T1000 (cell line): ENCODE data around the gene CFAP100.

Experiments
- DNase-seq: peaks from one replicate; lab custom pipeline; 2025; ENCODE audit warnings: mixed read lengths; lab: John Stamatoyannopoulos, UW

CFAP100 gene

GRCh38 chr3:126394179-126394976 is at the start of gene CFAP100:
Gene CFAP100 (plus strand): TSS chr3:126394909. CDS start chr3:126396001, 1,092 bp downstream.
- no peak for DNase-seq

DNA sequence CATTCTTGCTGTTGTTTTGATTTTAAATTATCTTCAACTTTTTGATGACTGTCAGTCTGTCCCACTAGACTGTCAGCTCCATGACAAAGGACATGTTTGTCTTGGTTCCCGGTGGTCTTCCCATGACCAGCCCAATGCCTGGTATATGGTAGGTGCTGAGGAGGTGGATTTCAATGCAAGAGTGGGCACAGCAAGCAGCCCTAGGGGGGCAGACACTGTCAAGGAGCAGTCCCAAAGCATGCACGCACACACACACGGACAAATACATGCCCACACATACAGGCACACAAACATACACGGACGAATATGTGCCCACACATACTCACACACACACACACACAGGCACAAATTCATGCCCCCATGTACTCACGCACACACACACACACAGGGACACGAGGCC is 49.5 kb upstream of the CFAP100 start:
- no peak for DNase-seq

DNA sequence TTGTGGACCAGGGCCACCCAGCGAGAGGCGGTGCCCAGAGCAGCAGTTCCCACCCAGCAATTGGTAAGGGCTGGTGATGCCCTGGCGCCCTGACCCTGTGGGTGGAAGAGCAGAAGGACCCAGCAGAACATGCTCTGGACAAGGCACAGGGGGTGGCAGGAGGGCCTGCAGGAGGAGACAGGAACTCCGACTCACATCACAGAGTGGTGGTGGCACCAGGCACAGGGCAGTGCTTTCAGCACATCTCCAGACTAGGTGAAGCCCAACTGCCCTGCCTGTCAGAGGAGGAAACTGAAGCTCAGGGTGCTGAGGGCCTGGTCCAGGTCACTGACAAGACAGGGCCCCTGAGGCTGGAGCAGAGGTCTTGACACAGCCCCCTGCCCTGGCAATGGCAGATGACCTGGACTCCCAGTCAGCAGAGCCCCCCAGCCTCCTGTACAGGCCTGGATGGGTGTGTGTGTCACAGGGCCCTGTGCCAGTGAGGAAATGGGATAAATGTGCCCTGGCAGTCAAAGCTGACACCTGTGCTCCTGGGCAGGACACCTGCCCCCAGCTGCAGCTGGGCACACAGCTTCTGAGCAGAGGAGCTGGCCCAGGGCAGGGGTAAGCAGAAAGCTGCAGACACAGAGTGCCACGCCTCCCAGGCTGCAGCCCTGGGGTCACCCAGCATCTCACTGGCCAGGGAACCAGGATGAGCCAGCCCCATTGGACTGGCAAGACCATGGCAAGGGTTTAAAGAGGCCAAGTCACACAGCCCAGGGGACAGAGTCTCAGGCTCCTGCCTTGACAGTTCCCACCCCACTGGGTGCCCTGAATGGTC is 48.9 kb upstream of the CFAP100 start:
- DNase-seq, result no peak

DNA sequence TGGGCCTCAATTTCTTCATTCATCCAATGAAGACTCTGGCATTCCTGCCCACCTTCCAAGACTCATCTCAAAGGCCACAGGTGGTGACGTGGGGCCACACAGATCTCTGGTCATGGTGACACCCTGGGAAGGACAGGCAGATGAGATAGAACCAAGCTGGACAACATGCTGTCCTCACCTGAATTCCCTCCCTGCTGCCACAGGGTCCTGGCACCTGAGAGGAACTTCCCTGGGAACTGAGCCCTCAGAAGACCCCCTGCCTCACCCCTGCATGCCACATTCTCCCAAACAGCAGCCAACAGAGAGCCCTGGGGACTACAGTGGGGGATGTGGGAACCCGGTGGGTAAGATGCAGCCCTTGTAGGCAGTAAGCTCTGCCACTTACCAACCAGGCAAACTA is 48.2 kb upstream of the CFAP100 start:
- DNase-seq, result no peak

- no peak for DNase-seq
These were observed 47.1 kb upstream of the CFAP100 start for GRCh38 chr3:126347543-126348161.

DNA sequence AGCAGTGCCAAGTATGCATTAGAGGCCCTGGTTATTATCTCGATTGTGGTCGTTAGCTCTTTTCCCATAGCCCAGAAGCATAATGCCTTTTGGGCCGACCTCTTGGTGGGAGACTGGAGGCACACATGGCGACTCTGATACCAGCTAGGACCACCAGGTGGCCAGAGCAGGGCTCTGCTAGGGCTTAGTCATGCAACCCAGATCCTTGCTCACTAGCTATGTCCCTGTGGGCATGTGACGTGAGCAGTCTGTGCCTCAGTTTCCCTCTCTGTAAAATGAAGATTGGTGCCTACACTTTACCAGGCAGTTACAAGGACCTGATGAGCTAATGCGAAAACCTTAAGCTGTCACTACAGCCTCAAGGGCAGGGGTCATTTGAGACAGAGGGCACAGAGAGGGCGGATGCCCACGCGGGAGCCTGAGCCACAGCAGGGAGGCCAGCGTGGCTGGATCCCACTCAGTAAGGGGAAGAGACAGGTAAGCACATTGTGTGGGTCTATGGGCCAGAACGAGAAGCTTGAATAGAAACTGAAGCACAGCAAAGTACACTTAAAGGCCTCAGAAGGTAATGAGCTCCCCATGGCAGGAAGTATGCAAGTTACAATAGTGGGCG is 46.3 kb upstream of the CFAP100 start:
- no peak for DNase-seq

GRCh38 chr3:126349071-126349470 is 45.6 kb upstream of the CFAP100 start:
- no peak for DNase-seq

DNA sequence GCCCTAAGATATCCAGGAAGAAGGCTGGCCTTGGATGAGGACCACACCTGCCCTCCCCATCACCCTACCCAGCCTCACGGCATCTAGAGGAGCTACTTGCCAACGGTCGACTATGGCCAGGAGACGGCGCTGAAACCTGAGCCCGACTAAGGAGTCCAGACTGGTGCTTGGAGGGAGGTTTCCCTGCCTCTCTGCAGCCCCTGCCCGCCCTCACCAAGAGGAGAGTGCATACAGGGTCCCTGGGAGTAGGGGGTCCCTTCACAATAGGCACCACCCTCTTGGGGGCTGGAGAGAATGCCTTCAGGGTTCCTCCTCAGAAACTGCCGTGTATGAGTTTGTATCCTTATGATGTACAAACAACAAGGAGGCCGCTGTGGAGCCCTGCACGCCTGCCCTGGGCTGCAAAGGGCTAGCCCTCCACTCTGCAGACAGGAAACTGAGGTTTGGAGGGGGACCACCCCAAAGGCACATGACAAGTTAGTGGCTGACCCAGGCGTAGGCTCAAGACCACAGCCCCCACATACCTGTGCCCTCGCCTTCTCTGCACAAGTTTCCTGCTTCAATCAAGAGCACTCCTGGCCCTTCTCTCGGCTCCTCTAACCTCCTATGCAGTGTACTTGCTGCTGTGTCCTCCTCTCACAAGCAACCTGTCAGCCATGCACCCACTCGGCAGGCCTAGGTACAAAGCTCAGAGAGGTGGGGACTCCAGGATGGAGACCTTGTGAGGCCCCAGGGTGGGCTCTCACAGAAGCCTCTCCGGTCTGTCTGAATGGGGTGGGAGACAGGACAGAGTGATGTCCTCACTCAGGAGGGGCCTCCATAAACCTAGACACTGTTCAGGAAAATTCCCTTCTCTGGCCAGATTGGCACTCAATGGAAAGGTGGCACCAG is 44.9 kb upstream of the CFAP100 start:
- no peak for DNase-seq

DNA sequence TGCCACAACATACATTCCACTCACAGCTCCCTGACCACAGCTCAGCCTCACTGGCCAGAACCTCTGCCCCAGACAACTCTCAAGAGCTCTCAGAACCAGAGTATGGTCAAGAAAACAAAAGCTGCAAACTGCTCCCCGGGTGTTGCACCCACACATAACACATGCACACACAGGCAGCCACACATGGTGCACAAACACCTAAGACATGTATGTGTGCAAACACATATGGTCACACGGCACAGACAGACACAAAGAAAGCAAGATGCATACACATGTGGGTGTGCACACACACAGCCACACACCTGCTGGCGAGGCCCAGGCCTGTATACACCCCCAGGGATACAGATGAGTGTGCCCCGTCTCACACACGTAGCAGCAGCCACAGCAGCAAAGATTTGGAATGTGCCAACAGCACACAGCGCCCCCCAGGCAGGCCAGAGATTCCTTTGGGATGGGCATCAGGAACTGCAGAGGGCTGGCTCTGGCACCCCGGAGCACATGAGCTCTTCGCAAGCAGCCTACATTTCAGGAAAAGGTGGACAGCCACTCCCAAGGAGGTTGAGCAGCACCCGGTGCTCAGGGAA is 44.1 kb upstream of the CFAP100 start:
- no peak for DNase-seq

DNA sequence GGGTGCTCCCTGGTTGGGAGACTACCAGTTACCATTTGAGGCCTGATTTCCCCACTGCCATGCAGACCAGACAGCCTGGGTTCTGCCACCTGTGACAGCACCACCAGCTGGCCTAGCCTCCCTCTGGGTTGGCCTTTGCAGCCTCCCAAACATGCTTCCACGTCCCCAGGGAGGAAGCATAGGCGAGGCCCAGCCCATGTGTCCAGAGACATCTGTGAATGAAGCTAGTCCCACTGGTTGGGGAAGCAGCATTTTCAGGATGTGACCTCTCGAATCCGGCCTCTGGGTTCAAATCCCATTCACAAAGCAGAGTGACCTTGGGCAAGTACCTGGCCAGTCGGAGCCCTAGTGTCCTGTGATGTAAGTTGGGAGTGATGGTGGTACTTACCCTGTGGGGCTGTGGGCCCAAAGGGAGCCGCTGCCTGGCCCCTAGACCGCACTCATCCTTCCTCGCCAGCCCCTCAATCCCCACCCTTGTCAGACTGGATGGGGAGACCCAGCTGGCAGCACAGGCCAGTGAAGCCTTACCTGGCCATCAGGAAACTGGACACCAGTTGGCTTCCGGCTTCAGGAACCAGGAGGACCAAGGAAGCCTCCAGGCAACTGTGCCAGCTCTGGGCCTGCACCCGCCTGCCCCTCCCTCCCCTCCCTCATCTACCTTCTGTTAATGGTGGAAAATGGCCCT is 43.5 kb upstream of the CFAP100 start:
- no peak for DNase-seq

DNA sequence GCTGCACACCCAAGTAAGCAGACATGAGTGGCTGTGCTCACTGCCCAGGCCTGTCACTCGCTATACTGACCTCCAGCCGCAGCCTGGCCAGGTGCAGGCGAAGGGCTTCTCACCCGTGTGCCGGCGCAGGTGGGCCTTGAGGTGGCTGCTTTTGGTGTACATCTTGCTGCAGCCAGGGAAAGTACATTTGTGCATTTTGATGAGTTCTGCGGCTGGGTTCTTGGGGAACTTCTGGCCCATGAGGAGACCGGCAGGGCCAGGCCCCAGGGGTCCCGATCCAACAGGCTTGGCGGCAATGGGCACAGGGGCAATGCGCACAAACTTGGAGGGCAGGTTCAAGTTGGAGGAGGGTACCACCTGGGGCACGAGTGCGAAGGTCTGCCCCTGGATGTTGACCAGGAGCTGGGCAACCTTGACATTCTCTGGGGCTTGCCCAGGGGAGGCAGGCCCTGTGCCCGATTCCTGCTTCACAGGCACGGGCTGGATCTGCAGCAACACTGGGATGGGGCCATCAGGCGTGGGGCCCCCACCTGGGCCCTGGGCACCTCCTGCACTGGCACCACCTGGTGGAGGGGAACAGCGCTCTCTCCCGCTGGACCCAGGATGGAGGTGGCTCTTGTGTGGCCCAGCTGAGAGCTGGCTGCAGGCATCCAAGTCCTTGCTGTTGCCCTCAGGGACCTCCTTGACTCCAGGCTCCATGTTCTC is 42.8 kb upstream of the CFAP100 start:
- no peak for DNase-seq

DNA sequence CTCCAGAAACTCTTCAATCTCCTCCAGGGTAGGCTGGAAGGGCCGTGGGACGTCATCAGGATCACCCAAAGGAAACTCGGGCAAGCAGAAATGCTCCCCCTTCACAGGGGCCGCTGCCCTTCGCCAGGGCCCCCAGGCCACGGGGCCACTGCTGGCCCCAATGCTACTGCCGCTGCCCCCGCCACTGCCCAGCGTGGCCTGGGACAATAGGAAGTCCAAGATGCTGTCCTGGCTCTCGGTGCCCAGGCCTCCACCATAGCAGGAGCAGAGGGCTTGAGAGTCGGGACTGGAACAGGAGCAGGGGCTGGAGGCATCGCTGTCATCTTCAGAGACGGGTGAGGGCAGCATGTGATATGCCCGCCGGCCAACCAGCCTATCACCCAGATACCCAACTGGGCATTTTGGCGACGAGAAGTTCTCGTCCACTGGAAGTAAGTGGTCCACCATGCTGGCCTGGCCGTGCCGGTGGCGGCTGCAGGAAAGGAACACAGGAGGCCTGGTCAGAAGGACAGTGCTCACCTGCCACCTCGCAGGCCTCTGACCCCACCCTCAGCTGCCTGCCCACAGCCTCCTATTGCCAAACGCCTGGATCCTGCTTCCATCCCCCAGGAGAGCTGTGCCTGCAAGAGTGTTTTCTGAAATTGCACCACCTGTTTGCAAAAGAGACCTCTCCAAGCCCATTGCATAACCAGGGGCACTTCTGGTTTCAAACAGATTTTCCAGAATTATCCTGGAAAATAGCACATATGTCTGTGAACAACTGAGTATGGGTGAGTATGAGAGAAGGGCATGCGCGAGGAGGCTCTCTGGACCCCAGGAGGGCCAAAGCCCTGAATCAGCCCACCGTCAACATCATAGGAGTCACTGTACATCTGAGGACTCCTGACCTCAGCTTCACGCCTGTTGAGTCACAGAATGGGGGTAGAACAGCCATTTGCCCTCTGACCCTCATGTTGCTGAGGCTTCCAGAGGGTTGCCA is 41.9 kb upstream of the CFAP100 start:
- DNase-seq, result no peak

DNA sequence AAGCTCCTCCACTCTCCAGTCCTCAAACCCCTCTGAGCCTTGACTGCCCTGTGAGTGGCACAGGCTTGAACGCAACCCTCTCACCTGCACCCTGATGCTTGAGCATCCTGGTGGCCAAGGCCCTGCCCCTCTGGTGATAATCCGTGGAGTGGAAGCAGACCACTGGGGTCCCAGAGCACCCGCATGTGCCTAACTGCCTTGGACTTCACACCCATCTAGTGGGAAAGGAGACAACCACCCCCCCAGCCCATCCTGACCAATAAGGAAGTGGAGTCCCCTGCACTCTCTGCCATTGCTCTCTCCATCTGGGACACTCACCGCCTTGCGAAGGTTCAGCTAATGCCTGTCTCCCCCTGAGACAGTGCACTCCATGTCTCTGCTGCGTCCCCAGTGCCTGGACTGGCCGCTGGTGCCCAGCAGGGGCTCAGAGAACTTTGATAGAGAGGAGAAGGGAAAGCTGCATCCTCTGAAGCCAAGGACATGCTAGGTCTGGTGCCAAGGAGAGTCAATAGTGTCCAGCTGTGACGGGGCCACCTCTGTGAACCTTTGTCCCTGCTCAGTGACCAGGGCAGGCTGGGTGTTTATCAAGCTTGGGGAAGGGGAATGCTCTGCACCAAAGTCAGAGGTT is 40.9 kb upstream of the CFAP100 start:
- no peak for DNase-seq

DNA sequence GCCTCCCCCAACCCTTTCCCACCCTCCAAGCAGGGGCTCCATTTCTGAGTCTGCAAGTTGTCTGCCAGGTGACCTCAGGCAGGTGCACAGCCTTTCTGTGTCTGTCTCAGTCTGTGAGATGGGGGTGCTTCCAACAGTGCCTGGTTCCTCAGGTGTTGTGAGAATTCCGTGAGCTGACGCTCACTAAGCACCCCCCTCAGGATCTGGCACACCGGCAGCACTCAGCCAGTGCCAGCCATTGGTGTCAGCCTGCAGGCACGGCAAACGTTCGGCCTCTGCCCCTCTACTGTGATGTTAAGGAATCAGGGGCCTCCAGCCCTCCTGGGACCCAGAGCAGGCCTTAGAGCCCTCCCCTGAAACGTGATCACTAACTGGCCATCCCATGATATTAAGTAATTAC is 39.9 kb upstream of the CFAP100 start:
- DNase-seq, result no peak

GRCh38 chr3:126355251-126355650 is 39.5 kb upstream of the CFAP100 start:
- no peak for DNase-seq

GRCh38 chr3:126355777-126356372 is 38.8 kb upstream of the CFAP100 start:
- DNase-seq, result no peak
